H1 (cell line): ENCODE results near the gene DOCK6. TPM values are rescaled to one million over a fixed set of nuclear protein-coding genes. Genes with fewer than 3 reads are reported as not detected.

Experiments used
- CTCF ChIA-PET: fragments of 300-600 bp; sonication (Branson Sonifier 250); formaldehyde crosslinking; loops from one replicate; lab custom pipeline; 2021; ENCODE audit not compliant: partially characterized antibody; lab: Charles Lee
- POLR2A ChIA-PET: fragments of 300-600 bp; sonication (Branson Sonifier 250); formaldehyde crosslinking; loops from one replicate; lab custom pipeline; 2021; ENCODE audit warnings: inconsistent platforms; ENCODE audit not compliant: partially characterized antibody; lab: Charles Lee
- DNase-seq, 2 experiments: peaks; one replicate each; pipeline versions ENCODE4 v3.0.0 to v3.0.0-alpha.2; 2010 to 2022; ENCODE audit warnings: low spot score in 2 of 2, low read depth in 1 of 2, mixed read lengths in 1 of 2
- FAIRE-seq: peaks from 2 replicates; lab custom pipeline; 2011; peaks lifted over from hg19 to GRCh38; lab: Jason Lieb, UNC
- H2AFZ ChIP-seq: 2 replicates; pipeline ENCODE4 v1.8.1; 2012; ENCODE audit warnings: low read length, inconsistent platforms
- H2AK5ac ChIP-seq: 2 replicates; pipeline ENCODE4 v1.6.1; 2013; ENCODE audit warnings: low read depth, low read length
- H2BK120ac ChIP-seq: replicated peaks from 2 replicates; pipeline ENCODE3; 2013; ENCODE audit warnings: low read depth, low read length, inconsistent platforms
- H2BK12ac ChIP-seq: 2 replicates; pipeline ENCODE4 v1.6.1; 2013; ENCODE audit warnings: low read depth, low read length
- H2BK15ac ChIP-seq: 2 replicates; pipeline ENCODE4 v1.6.1; 2013; ENCODE audit warnings: low read length
- H2BK20ac ChIP-seq: 2 replicates; pipeline ENCODE4 v1.6.1; 2013; ENCODE audit warnings: low read length
- H2BK5ac ChIP-seq: 2 replicates; pipeline ENCODE4 v1.6.1; 2013; ENCODE audit warnings: low read depth, low read length
- H3K14ac ChIP-seq: 2 replicates; pipeline ENCODE4 v1.6.1; 2013; ENCODE audit warnings: inconsistent platforms; ENCODE audit not compliant: insufficient read length
- H3K18ac ChIP-seq: 2 replicates; pipeline ENCODE4 v1.6.1; 2013; ENCODE audit warnings: low read length; ENCODE audit errors: extremely low read depth
- H3K23ac ChIP-seq: 2 replicates; pipeline ENCODE4 v1.6.1; 2013; ENCODE audit warnings: inconsistent platforms; ENCODE audit not compliant: insufficient read length
- H3K23me2 ChIP-seq: 2 replicates; pipeline ENCODE4 v1.6.1; 2013; ENCODE audit warnings: low read depth, low read length
- H3K27ac ChIP-seq: 2 replicates; pipeline ENCODE4 v1.6.1; 2011; ENCODE audit warnings: low read depth, low read length, inconsistent platforms
- H3K27me3 ChIP-seq, 4 experiments: replicated peaks in 1 of 4; 1 replicate in 1 of 4; 2 replicates in 3 of 4; pipeline versions ENCODE4 v1.6.1 to v1.8.1; 2011 to 2013; ENCODE audit warnings: low read length in 3 of 4, mild to moderate bottlenecking in 3 of 4, inconsistent platforms in 2 of 4, mixed read lengths in 2 of 4, moderate library complexity in 1 of 4; ENCODE audit not compliant: control insufficient read depth in 3 of 4, insufficient read depth in 3 of 4; ENCODE audit errors: extremely low read depth in 1 of 4
- H3K36me3 ChIP-seq, 4 experiments: 2 replicates each; pipeline versions ENCODE4 v1.6.1 to v1.8.1; 2011 to 2013; ENCODE audit warnings: mild to moderate bottlenecking in 4 of 4, low read length in 3 of 4, moderate library complexity in 2 of 4, control low read depth in 1 of 4, inconsistent platforms in 1 of 4; ENCODE audit not compliant: insufficient read depth in 4 of 4, control insufficient read depth in 2 of 4
- H3K4ac ChIP-seq: replicated peaks from 2 replicates; pipeline ENCODE3; 2013; ENCODE audit warnings: low read length, low read depth, mixed read lengths, inconsistent platforms; ENCODE audit not compliant: insufficient read length
- H3K4me1 ChIP-seq, 4 experiments: replicated peaks in 1 of 4; 1 replicate in 1 of 4; 2 replicates in 3 of 4; pipeline versions ENCODE4 v1.6.1 to v1.8.1; 2011 to 2013; ENCODE audit warnings: low read length in 3 of 4, inconsistent platforms in 2 of 4, mixed read lengths in 1 of 4; ENCODE audit not compliant: insufficient read depth in 4 of 4, control insufficient read depth in 3 of 4
- H3K4me2 ChIP-seq, 2 experiments: 2 replicates each; pipeline versions ENCODE4 v1.6.1 to v1.8.1; 2011 to 2013; ENCODE audit warnings: low read depth in 2 of 2, low read length in 2 of 2, control low read depth in 1 of 2, inconsistent platforms in 1 of 2, mild to moderate bottlenecking in 1 of 2; ENCODE audit not compliant: insufficient read depth in 1 of 2
- H3K4me3 ChIP-seq, 4 experiments: fragments of 200-600, 300-600 bp in 1 of 4; sonication (generic), shearing (Covaris generic), sonication (Bioruptor Twin) in 1 of 4; 2 replicates each; pipeline versions ENCODE4 v1.5.1 to v1.8.1; 2011 to 2016; ENCODE audit warnings: low read length in 4 of 4, low read depth in 3 of 4, control low read depth in 2 of 4, inconsistent platforms in 2 of 4, mild to moderate bottlenecking in 2 of 4, mixed read lengths in 1 of 4, moderate library complexity in 1 of 4; ENCODE audit not compliant: insufficient read depth in 2 of 4; ENCODE audit errors: extremely low read depth in 1 of 4
- H3K56ac ChIP-seq: replicated peaks from 2 replicates; pipeline ENCODE3; 2013; ENCODE audit warnings: low read depth, mild to moderate bottlenecking, mixed read lengths, low read length, inconsistent platforms; ENCODE audit not compliant: insufficient read length
- H3K79me1 ChIP-seq: 2 replicates; pipeline ENCODE4 v1.6.1; 2013; ENCODE audit warnings: low read depth, low read length, control low read depth
- H3K79me2 ChIP-seq, 2 experiments: 2 replicates each; pipeline versions ENCODE4 v1.6.1 to v1.8.1; 2012 to 2013; ENCODE audit warnings: low read length in 2 of 2, mild to moderate bottlenecking in 2 of 2, inconsistent platforms in 1 of 2; ENCODE audit not compliant: insufficient read depth in 2 of 2, control insufficient read depth in 1 of 2
- H3K9ac ChIP-seq, 4 experiments: replicated peaks in 1 of 4; 1 replicate in 1 of 4; 2 replicates in 3 of 4; pipeline versions ENCODE4 v1.6.1 to v1.8.1; 2011 to 2013; ENCODE audit warnings: low read depth in 3 of 4, low read length in 3 of 4, control low read depth in 2 of 4, mild to moderate bottlenecking in 2 of 4, moderate library complexity in 2 of 4, inconsistent platforms in 1 of 4; ENCODE audit errors: extremely low read depth in 1 of 4
- H3K9me3 ChIP-seq, 2 experiments: 2 replicates each; pipeline versions ENCODE4 v1.6.1 to v1.8.1; 2012 to 2013; ENCODE audit warnings: mild to moderate bottlenecking in 2 of 2, moderate library complexity in 2 of 2, control low read depth in 1 of 2, inconsistent platforms in 1 of 2, low read depth in 1 of 2, low read length in 1 of 2, mixed read lengths in 1 of 2; ENCODE audit not compliant: insufficient read depth in 2 of 2
- H4K20me1 ChIP-seq, 2 experiments: replicated peaks in 1 of 2; 2 replicates each; pipeline versions ENCODE3 to v1.8.1; 2011 to 2013; ENCODE audit warnings: inconsistent platforms in 2 of 2, low read length in 2 of 2, mild to moderate bottlenecking in 1 of 2; ENCODE audit not compliant: insufficient read depth in 2 of 2, control insufficient read depth in 1 of 2
- H4K5ac ChIP-seq: 2 replicates; pipeline ENCODE4 v1.6.1; 2013; ENCODE audit warnings: low read length, low read depth, mixed read lengths, inconsistent platforms; ENCODE audit not compliant: insufficient read length
- H4K8ac ChIP-seq: 2 replicates; pipeline ENCODE4 v1.8.0; 2013; ENCODE audit warnings: mild to moderate bottlenecking, moderate library complexity, low read length, inconsistent platforms; ENCODE audit not compliant: insufficient read depth; ENCODE audit errors: extremely low read depth
- H4K91ac ChIP-seq: replicated peaks from 2 replicates; pipeline ENCODE3; 2013; ENCODE audit warnings: low read length, mixed read lengths, inconsistent platforms; ENCODE audit not compliant: insufficient read length
- CHD1 ChIP-seq: IDR thresholded peaks from 2 replicates; pipeline ENCODE4 v1.6.1; 2012; ENCODE audit warnings: low read depth, low read length, improper control_type of control experiment
- CREB1 ChIP-seq: IDR thresholded peaks from 2 replicates; pipeline ENCODE4 v1.6.1; 2012; ENCODE audit warnings: inconsistent platforms
- EP300 ChIP-seq, 2 experiments: IDR thresholded peaks; 1 replicate in 1 of 2; 2 replicates in 1 of 2; pipeline ENCODE4 v1.6.1; 2011 to 2012; ENCODE audit warnings: low read depth in 2 of 2, low read length in 2 of 2, mild to moderate bottlenecking in 2 of 2, borderline replicate concordance in 1 of 2, inconsistent platforms in 1 of 2, moderate library complexity in 1 of 2
- KDM4A ChIP-seq: IDR thresholded peaks from one replicate; pipeline ENCODE4 v1.7.1; 2012; ENCODE audit warnings: low read depth, mild to moderate bottlenecking, moderate library complexity, low read length, inconsistent platforms; ENCODE audit not compliant: severe bottlenecking
- RFX5 ChIP-seq: IDR thresholded peaks from 2 replicates; pipeline ENCODE4 v1.6.1; 2011; ENCODE audit warnings: low read depth, low read length, improper control_type of control experiment, borderline replicate concordance
- SP2 ChIP-seq: IDR thresholded peaks from 2 replicates; pipeline ENCODE4 v1.6.1; 2012; ENCODE audit warnings: mild to moderate bottlenecking, low read length, inconsistent platforms
- TAF7 ChIP-seq: optimal IDR thresholded peaks from 2 replicates; pipeline ENCODE3; 2011; ENCODE audit warnings: low read depth, mild to moderate bottlenecking, inconsistent platforms, low read length, moderate library complexity, borderline replicate concordance
- USF2 ChIP-seq: IDR thresholded peaks from 2 replicates; pipeline ENCODE4 v1.6.1; 2011; ENCODE audit warnings: low read length, improper control_type of control experiment
- YY1 ChIP-seq: IDR thresholded peaks from 2 replicates; pipeline ENCODE4 v1.6.1; 2011; ENCODE audit warnings: low read depth, mild to moderate bottlenecking, low read length
- WGBS, 2 experiments: shearing (Covaris generic) in 1 of 2; methylation state at CpG; one replicate each; pipeline versions ENCODE4 v1.1.6 to v1.1.7; 2013 to 2015; ENCODE audit warnings: low lambda C conversion rate in 2 of 2, mixed read lengths in 2 of 2, inconsistent platforms in 1 of 2, low coverage in 1 of 2, missing lambda C conversion rate in 1 of 2; ENCODE audit not compliant: insufficient replicate concordance in 2 of 2, insufficient coverage in 1 of 2, insufficient read length in 1 of 2; ENCODE audit errors: extremely low coverage in 1 of 2, missing lambda C conversion rate in 1 of 2; 5-methylcytosine and 5-hydroxymethylcytosine counted together
- polyA plus RNA-seq, 7 experiments: library from polyadenylated mRNA; depleted of rRNA in 3 of 7; stranded (reverse) in 5 of 7; unstranded in 2 of 7; fragments of >200 nt in 5 of 7; fragments of 200-250 nt in 2 of 7; gene quantifications; 1 replicate in 5 of 7; 2 replicates in 1 of 7; 4 replicates in 1 of 7; pipeline versions ENCODE4 v1.2.1 to v1.2.3, GENCODE V29; 2011 to 2013; ENCODE audit warnings: missing spikeins in 2 of 7, mixed read lengths in 2 of 7
- total RNA-seq: library from RNA; stranded (reverse); fragmentation: NEBNext Ultra II Directional; extraction: Animal tissue kit (Norgen Biotek cat#: 25700); gene quantifications from 2 replicates; pipeline ENCODE4 v1.2.1, GENCODE V29; 2021

Gene DOCK6
- total and polyA plus RNA-seq, 2 of the 8 experiments (the other 6 are each of a cell fraction or from before 2014, with no cell fraction given), result 25.5 to 54.7 TPM

GRCh38 chr19:11198175-11198534, 64.2 kb downstream of the DOCK6 start:
- no peak overlapping the region for H3K9ac ChIP-seq
- no peak overlapping the region for H2AK5ac ChIP-seq
- H2BK120ac ChIP-seq, result no peak overlapping the region
- H3K27ac ChIP-seq, result no peak overlapping the region; the same call in 1 of the 2 replicates
- no peak overlapping the region for H4K91ac ChIP-seq
- H3K23ac ChIP-seq, result no peak overlapping the region
- no peak overlapping the region for H2BK20ac ChIP-seq
- CTCF ChIA-PET, result interaction anchor here (0.6 to 1.2 kb wide), 3 partner anchors 10 to 231 kb away, joined by 3 to 6 read pairs (median 3); no protein-coding TSS in a partner anchor
- no peak overlapping the region for H3K56ac ChIP-seq
- POLR2A ChIA-PET, result interaction anchor here (0.7 to 2.0 kb wide), 6 partner anchors 9 to 105 kb away, joined by 3 to 4 read pairs (median 3); partner anchors contain the start of gene SPC24
- no peaks in the 10 kb centered on the region for H4K20me1 ChIP-seq
- H3K18ac ChIP-seq, result no peak overlapping the region
- FAIRE-seq (no peak), DNase-seq (no peak)
- no peak overlapping the region for H3K14ac ChIP-seq
- H3K9me3 ChIP-seq, result no peaks in the 10 kb centered on the region
- peak overlapping the region; percentile 22 for H4K5ac ChIP-seq
- H3K27me3 ChIP-seq, result no peaks in the 10 kb centered on the region
- peak overlapping the region; percentile 30; the same call in 1 of the 2 replicates for H2BK5ac ChIP-seq
- no peak overlapping the region for H4K8ac ChIP-seq
- WGBS, 2 experiments, result 87% methylated on average over 7 of the region's 7 CpGs; no CpG with 5 or more reads in 1 of the 2 experiments
- peak overlapping the region; percentile 60 to 85 (median 81); a peak in 5 of 8 replicates for H3K4me3 ChIP-seq
- TF ChIP-seq TAF7 (no peak), EP300 (IDR thresholded peaks at IDR 0.05; ENCODE audit: borderline replicate concordance in 1 of 2, low read depth in 2 of 2, low read length in 2 of 2) (no peak), CREB1 (no peak), KDM4A (no peak), RFX5 (no peak), CHD1 (no peak), SP2 (no peak), USF2 (no peak), YY1 (no peak)
- H3K36me3 ChIP-seq, result peaks cover 2 to 16% (median 7%) of the 10 kb centered on the region in 4 experiments; a peak in 5 of 8 replicates
- no peak overlapping the region for H2BK15ac ChIP-seq
- H3K79me1 ChIP-seq, result no peaks in the 10 kb centered on the region; the same call in 1 of the 2 replicates
- H3K4me2 ChIP-seq, result peak overlapping the region; percentile 54 to 79; a peak in 3 of 4 replicates
- no peak overlapping the region for H2BK12ac ChIP-seq
- no peaks in the 10 kb centered on the region for H3K79me2 ChIP-seq
- peaks cover 0 to 3% (median 2%) of the 10 kb centered on the region in 4 experiments; a peak in 4 of 7 replicates for H3K4me1 ChIP-seq
- peaks cover 6% of the 10 kb centered on the region; the same call in 1 of the 2 replicates for H3K23me2 ChIP-seq
- H3K4ac ChIP-seq, result no peak overlapping the region
- no peak overlapping the region for H2AFZ ChIP-seq
